ACC112 (cell line): ENCODE data around the gene CERS4.
"Not testable (repeated sequence)": the region's sequence is repeated elsewhere in the genome, so short reads cannot be mapped to it uniquely, and the experiment has no call there.

Experiments used
- H2AFZ ChIP-seq: fragments of 200-600 bp; sonication (generic); one replicate; pipeline ENCODE4 v1.6.0; 2017; ENCODE audit warnings: antibody characterized with exemption, low read length; ENCODE audit not compliant: unreplicated experiment
- H3K27ac ChIP-seq: fragments of 200-600 bp; sonication (generic); 2 replicates; pipeline ENCODE4 v1.5.1; 2014; ENCODE audit warnings: low read depth, mild to moderate bottlenecking, antibody characterized with exemption, low read length, moderate library complexity
- H3K27me3 ChIP-seq: fragments of 200-600 bp; sonication (generic); 2 replicates; pipeline ENCODE4 v1.6.1; 2014; ENCODE audit warnings: mild to moderate bottlenecking, antibody characterized with exemption, low read length, moderate library complexity, mixed read lengths; ENCODE audit not compliant: insufficient read depth
- H3K36me3 ChIP-seq: fragments of 200-600 bp; sonication (generic); 2 replicates; pipeline ENCODE4 v1.6.1; 2016; ENCODE audit warnings: mild to moderate bottlenecking, antibody characterized with exemption, low read length, moderate library complexity, mixed read lengths; ENCODE audit not compliant: insufficient read depth
- H3K4me1 ChIP-seq: fragments of 200-600 bp; sonication (generic); one replicate; pipeline ENCODE4 v1.6.1; 2016; ENCODE audit warnings: low read length, mixed read lengths; ENCODE audit not compliant: insufficient read depth, unreplicated experiment, control insufficient read depth
- H3K4me3 ChIP-seq: fragments of 200-600 bp; sonication (generic); 2 replicates; pipeline ENCODE4 v1.5.1; 2014; ENCODE audit warnings: mild to moderate bottlenecking, low read depth, low read length
- H3K79me2 ChIP-seq: fragments of 200-600 bp; sonication (generic); one replicate; pipeline ENCODE4 v1.6.0; 2016; ENCODE audit warnings: low read length; ENCODE audit not compliant: control insufficient read depth, unreplicated experiment, insufficient read depth

CERS4 gene

DNA sequence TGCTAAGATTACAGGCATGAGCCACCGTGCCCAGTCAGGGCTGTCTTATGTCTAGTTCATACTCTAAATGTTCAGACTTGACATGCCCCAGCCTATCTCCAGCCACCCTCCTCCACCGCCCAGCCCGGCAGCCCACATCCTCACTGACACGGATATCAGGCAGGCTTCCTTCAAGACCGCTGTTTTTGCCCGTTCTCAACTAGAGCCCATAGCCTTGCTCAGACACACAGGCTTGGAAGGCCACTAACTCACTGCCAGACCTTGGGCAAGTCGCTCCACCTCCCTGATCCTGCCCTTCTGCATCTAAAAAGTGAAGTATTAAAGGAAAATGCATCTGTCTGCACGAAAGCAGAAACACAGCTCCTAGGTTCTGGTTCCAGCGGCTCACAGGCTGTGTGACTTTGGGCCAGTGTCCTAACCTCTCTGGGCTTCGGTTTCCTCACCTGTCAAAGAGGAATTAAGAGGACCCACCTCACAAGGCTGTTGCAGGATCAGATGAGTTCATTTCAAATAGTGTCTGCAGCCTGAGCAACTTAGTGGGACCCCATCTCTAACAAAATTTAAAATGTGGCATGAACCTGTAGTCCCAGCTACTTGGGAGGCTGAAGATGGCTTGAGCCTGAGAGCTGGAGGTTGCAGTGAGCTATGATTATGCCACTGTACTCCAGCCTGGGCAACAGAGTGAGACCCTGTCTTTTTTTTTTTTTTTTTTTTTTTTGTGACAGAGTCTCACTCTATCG lies 14.5 kb upstream of the CERS4 start:
- peaks cover 3% of the 10 kb centered on the region for H3K4me1 ChIP-seq
- H2AFZ ChIP-seq: no peak overlapping the region
- H3K79me2 ChIP-seq: no peaks in the 10 kb centered on the region
- H3K27ac ChIP-seq: no peak overlapping the region
- no peaks in the 10 kb centered on the region for H3K27me3 ChIP-seq
- H3K36me3 ChIP-seq: no peaks in the 10 kb centered on the region
- no peak overlapping the region for H3K4me3 ChIP-seq

DNA sequence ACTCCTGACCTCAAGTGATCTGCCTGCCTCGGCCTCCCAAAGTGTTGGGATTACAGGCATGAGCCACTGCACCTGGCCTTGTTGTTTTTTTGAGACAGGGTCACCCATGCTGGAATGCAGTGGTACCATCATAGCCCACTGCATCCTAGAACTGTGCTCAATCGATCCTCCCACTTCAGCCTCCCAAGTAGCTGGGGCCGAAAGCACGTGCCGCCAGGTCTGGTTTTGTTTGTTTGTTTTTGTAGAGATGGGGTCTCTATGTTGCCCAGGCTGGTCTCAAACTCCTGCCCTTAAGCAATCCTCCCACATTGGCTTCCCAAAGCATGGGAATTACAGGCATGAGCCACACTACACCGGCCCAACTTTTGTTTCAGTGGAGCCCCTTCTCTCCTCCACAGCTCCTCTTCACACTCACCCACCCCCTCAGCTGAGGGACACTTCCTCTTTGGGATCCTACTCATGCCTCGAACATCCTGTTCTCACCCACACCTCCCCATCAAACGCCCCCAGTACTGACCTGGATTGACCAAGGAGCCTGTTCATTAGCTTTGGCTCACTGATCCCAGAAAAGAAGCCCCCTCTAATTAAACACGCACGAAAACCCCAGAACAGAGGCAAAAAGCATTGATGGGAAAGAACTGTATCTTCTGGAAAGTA lies 12.8 kb upstream of the CERS4 start:
- no peak overlapping the region for H2AFZ ChIP-seq
- H3K27ac ChIP-seq: no peak overlapping the region

DNA sequence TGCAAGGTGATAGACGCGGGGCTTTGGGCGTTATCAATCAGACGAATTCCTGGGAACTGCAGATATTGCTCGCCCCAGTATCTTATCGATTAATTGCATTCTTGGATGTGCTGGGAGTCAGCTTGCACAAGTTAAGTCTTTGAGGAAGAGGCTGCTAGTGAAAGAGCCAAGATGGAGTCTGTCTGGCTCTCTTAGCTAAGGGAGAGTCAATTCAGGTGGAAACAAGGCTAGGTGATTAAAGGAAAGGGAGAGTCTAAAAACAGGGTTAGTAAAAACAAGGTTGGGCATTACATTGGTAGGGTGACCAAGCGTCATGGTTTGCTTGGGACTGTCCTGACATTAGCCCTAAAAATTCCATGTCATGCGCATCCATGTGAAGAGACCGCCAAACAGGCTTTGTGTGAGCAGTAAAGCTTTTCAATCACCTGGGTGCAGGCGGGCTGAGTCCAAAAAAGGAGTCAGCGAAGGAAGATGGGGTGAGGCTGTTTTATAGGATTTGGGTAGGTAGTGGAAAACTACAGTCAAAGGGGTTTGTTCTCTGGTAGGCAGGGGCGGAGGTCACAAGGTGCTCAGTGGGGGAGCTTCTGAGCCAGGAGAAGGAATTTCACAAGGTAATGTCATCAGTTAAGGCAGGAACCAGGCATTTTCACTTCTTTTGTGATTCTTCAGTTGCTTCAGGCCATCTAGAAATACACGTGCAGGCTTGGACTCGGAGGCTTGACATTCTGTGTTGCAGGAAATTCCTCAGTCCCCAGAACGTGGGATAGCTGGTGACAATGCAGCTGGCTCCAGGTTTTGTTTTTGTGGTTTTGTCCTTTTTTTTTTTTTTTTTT lies 5.7 kb upstream of the CERS4 start:
- not testable (repeated sequence) for H3K36me3 ChIP-seq, H3K79me2 ChIP-seq, H3K27me3 ChIP-seq

More for the DNA sequence above, 12.8 kb upstream of the CERS4 start:
- no peaks in the 10 kb centered on the region for H3K36me3 ChIP-seq
- peaks cover 3% of the 10 kb centered on the region for H3K4me1 ChIP-seq
- H3K27me3 ChIP-seq: no peaks in the 10 kb centered on the region
- no peaks in the 10 kb centered on the region for H3K79me2 ChIP-seq
- H3K4me3 ChIP-seq: no peak overlapping the region

DNA sequence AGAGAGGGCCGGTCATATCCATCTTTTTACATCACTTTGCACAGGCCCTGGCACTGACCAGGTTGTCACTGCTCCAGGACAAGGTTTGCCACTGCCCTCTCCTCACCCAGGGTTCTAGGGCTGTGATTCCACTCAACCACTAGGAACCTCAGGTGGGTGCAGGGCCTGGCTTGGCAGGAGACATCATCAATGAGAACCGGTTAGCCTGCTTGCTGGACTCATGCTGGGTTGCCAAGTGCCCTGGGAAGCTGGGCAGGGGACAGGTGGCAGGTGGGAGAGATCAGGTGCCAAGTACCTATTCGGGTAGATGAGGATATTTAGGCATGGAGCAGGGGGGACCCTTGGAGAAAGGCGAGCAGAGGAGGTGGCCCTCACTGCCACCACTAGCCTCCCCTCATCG lies 4.2 kb upstream of the CERS4 start:
- no peaks in the 10 kb centered on the region for H3K36me3 ChIP-seq
- no peak overlapping the region for H2AFZ ChIP-seq
- H3K79me2 ChIP-seq: no peaks in the 10 kb centered on the region
- no peak overlapping the region for H3K4me3 ChIP-seq
- H3K27ac ChIP-seq: no peak overlapping the region
- peaks cover 3% of the 10 kb centered on the region for H3K4me1 ChIP-seq
- no peaks in the 10 kb centered on the region for H3K27me3 ChIP-seq

More for the DNA sequence above, 5.7 kb upstream of the CERS4 start:
- not testable (repeated sequence) for H2AFZ ChIP-seq, H3K4me3 ChIP-seq, H3K4me1 ChIP-seq, H3K27ac ChIP-seq

DNA sequence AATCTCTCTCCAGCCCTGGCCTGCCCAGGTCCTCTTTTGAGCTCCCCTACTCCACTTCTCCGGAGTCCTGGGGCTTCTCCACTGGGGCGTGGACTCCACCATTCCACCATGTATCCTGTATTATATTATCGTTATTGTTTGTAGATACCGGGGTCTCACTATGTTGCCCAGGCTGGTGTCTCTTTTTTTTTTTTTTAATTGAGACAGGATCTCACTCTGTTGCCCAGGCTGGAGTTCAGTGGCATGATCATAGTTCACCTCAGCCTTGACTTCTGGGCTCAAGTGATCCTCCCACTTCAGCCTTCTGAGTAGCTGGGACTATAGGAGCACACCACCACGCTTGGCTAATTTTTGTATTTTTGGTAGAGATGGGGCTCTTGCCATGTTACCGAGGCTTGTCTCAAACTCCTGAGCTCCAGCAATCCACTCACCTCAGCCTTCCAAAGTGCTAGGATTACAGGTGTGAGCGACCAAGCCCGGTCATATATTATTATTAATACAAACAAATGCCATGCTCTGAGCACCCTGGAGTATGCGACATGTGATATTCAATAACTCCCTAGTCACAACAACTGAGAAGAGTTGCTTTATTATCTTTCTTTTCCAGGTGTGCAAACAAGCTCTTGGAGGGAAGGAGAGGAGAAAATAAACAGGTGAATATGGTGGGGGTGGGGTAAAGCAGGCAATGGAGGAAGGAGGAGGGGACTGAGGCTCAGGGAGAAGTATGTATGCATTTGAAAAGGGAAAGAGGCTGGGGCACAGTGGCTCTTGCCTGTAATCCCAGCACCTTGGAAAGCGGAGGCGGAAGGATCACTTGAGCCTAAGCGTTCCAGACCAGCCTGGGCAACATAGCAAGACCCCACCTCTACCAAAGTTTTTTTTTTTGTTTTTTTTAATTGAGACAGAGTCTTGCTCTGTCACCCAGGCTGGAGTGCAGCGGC lies 2.8 kb upstream of the CERS4 start:
- Histone ChIP-seq H3K36me3 (no peaks in the 10 kb centered on the region), H2AFZ (no peak overlapping the region), H3K4me3 (no peak overlapping the region), H3K27ac (no peak overlapping the region), H3K27me3 (no peaks in the 10 kb centered on the region; the same call in 1 of the 2 replicates), H3K79me2 (no peaks in the 10 kb centered on the region), H3K4me1 (peaks cover 3% of the 10 kb centered on the region)

DNA sequence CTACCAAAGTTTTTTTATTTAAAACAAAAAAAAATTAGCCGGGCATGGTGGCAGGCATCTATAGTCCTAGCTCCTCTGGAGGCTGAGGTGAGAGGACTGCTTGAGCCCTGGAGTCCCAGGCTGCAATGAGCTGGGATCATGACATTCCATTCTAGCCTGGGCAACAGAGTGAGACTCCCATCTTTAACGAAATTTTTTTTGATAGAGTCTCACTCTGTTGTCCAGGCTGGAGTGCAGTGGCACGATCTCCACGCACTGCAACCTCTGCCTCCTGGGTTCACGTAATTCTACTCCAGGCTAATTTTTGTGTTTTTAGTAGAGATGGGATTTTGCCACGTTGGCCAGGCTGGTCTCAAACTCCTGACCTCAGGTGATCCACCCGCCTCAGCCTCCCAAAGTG lies 1.8 kb upstream of the CERS4 start:
- not testable (repeated sequence) for H3K4me3 ChIP-seq, H3K27me3 ChIP-seq, H3K79me2 ChIP-seq, H3K27ac ChIP-seq, H3K36me3 ChIP-seq, H3K4me1 ChIP-seq, H2AFZ ChIP-seq

DNA sequence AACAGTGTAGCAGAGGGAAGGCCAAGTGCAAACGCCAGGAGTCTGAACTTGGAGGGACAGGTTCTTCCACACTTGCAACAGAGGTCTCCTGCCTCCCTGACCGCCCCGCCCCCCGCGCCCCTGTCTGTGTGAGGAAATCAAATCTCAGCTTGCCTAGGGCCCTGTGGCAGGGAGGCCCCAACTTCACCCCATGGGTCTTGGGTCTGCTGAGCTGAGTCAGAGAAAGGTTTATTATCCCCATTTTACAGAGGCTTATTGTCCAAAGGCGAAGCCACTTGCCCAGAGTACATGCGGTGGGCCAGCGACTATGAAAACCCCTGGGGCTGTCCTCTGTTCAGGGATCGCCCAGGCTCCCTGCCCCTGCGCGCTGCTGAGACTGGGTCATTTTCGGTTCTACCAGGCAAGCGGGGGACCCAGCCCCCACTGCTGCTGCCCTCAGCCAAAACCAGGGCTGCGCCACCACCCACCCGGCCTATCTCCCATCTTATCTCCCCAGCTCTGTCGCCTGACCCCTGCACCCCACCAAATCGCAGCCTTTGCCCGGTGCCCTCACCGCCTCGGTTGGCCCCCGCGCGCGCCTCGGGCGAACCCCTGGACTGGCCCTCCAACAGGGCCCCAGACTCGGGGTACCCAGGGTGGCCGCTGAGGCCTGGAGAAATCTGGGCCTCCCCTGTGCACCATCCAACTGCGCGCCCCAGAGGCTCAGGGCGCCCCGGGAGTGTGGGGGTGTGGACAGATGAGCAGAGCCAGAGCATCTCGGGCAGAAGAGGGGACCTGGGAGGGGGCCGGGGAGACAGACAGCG lies 850 bp upstream of the CERS4 start:
- H3K4me3 ChIP-seq: peak overlapping the region; percentile 82
- H3K4me1 ChIP-seq: peaks cover 3% of the 10 kb centered on the region
- H3K79me2 ChIP-seq: no peaks in the 10 kb centered on the region
- H3K27ac ChIP-seq: no peak overlapping the region
- H3K36me3 ChIP-seq: no peaks in the 10 kb centered on the region
- H3K27me3 ChIP-seq: no peaks in the 10 kb centered on the region; the same call in 1 of the 2 replicates
- H2AFZ ChIP-seq: no peak overlapping the region

DNA sequence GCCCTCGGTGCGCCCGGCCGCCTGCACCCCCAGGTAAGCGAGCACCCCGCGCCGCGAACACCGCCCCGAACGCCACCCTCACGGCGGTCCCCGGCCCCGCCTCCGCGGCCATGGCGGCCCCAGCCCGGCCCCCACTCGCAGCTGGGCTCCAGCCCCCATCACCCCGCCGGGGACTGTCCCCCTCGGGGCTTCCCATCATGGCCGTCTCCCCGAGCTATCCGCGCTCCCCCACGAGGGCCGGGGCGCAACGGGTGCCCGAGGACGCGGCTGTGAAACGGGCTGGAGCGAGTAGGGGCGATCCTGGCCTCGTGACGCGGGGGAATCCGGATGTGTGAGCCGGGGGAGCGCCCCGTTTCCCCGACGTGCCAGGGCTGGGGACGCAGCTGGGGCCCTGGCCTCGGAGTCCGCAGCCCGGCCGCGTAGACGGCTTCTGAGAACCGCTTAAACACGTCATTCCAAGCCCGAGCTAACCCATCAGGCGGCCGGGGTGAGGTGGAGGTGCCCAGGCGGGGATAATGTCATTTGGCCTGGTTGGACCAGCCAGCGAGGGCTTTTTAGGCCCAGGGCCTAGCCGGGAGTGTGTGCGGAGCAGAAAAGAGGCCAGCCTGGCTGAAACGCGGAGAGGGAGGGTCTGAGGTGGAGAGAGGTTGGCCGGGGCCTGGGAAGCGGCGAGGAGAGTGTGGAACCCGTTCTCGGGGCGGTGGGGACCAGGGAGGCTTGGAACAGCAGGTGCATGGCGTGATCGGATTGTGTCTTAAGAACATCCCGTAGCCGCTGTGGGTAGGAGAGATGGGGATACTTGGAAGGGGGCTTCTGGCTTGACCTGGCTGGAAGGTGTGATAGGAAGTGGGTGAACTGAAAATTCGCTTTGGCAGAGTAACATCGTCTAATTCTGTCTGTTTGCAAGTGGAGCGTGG lies 550 bp downstream of the CERS4 start:
- peaks cover 3% of the 10 kb centered on the region for H3K4me1 ChIP-seq
- peak overlapping the region; percentile 82 for H3K4me3 ChIP-seq
- H3K79me2 ChIP-seq: no peaks in the 10 kb centered on the region
- no peak overlapping the region for H3K27ac ChIP-seq
- H3K27me3 ChIP-seq: no peaks in the 10 kb centered on the region; the same call in 1 of the 2 replicates
- H3K36me3 ChIP-seq: no peaks in the 10 kb centered on the region
- H2AFZ ChIP-seq: peak overlapping the region; percentile 60
